Common myeloid progenitor, CD34-positive (primary cell): ENCODE data around the gene SLC27A1.

Source experiments
- CTCF ChIA-PET: fragments of 350-600 bp; sonication (Branson Sonifier 250); formaldehyde crosslinking; loops from one replicate; lab custom pipeline; 2021; ENCODE audit warnings: antibody characterized with exemption; lab: Charles Lee
- POLR2A ChIA-PET: fragments of 350-600 bp; sonication (Branson Sonifier 250); formaldehyde crosslinking; loops from one replicate; lab custom pipeline; 2021; ENCODE audit warnings: antibody characterized with exemption; lab: Charles Lee
- DNase-seq, 3 donors: peaks; one replicate each; pipeline versions ENCODE4 v3.0.0 to v3.0.0-alpha.2; 2013
- H3K27ac ChIP-seq, 2 experiments: 1 replicate in 1 of 2; 2 replicates in 1 of 2; pipeline ENCODE4 v1.7.0; 2013; ENCODE audit warnings: inconsistent platforms in 2 of 2, low read length in 2 of 2, mild to moderate bottlenecking in 2 of 2, low read depth in 1 of 2, moderate library complexity in 1 of 2; ENCODE audit not compliant: severe bottlenecking in 2 of 2, insufficient read depth in 1 of 2, poor library complexity in 1 of 2
- H3K27me3 ChIP-seq, 5 experiments: replicated peaks in 2 of 5; 1 replicate in 3 of 5; 2 replicates in 2 of 5; pipeline versions ENCODE4 v1.6.1 to v1.7.0; 2013; ENCODE audit warnings: low read length in 4 of 5, mild to moderate bottlenecking in 2 of 5, moderate library complexity in 2 of 5, inconsistent platforms in 1 of 5; ENCODE audit not compliant: insufficient read depth in 5 of 5, control insufficient read depth in 4 of 5
- H3K36me3 ChIP-seq, 4 experiments: 1 replicate in 2 of 4; 2 replicates in 2 of 4; pipeline versions ENCODE4 v1.6.1 to v1.7.0; 2013; ENCODE audit warnings: low read length in 3 of 4, control low read depth in 1 of 4, mild to moderate bottlenecking in 1 of 4; ENCODE audit not compliant: control insufficient read depth in 4 of 4, insufficient read depth in 4 of 4
- H3K4me1 ChIP-seq, 4 experiments: 1 replicate in 3 of 4; 2 replicates in 1 of 4; pipeline versions ENCODE4 v1.6.1 to v1.7.1; 2013; ENCODE audit warnings: low read length in 3 of 4, mild to moderate bottlenecking in 3 of 4, control low read depth in 1 of 4, inconsistent platforms in 1 of 4, moderate library complexity in 1 of 4; ENCODE audit not compliant: control insufficient read depth in 4 of 4, insufficient read depth in 4 of 4; ENCODE audit errors: control extremely low read depth in 1 of 4
- H3K4me3 ChIP-seq, 7 experiments: 1 replicate in 4 of 7; 2 replicates in 3 of 7; pipeline versions ENCODE4 v1.5.1 to v1.7.0; 2013; ENCODE audit warnings: mild to moderate bottlenecking in 7 of 7, low read length in 6 of 7, moderate library complexity in 6 of 7, inconsistent platforms in 2 of 7, low read depth in 2 of 7, control low read depth in 1 of 7; ENCODE audit not compliant: insufficient read depth in 4 of 7, control insufficient read depth in 1 of 7; ENCODE audit errors: extremely low read depth in 1 of 7
- H3K9me3 ChIP-seq, 5 experiments: 1 replicate in 4 of 5; 2 replicates in 1 of 5; pipeline versions ENCODE4 v1.6.1 to v1.7.1; 2013; ENCODE audit warnings: low read length in 4 of 5, mild to moderate bottlenecking in 2 of 5, inconsistent platforms in 1 of 5, low read depth in 1 of 5, moderate library complexity in 1 of 5; ENCODE audit not compliant: control insufficient read depth in 4 of 5, insufficient read depth in 2 of 5; ENCODE audit errors: control extremely low read depth in 1 of 5
- WGBS: methylation state at CpG from one replicate; pipeline ENCODE4 v1.1.5; 2013; ENCODE audit not compliant: insufficient coverage; 5-methylcytosine and 5-hydroxymethylcytosine counted together

SLC27A1 gene

DNA sequence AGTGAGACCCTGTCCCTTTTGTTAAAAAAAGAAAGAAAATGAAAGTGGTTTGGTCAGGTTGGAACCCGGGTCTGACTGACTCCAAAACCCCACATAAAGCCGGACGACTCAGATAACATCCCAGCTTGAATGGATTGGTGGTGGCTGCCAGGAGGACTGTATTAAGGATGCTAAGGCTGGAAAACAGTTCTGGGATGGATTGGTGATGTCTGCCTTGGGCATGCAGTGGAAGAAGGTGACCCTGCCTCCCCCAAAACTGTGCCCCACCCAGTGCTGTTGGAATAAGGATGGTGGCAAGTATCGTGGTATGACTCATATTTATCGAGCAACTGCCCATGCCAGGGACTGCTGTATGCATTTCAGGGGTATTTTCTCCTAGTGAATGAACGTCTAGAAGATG lies 66.6 kb downstream of the SLC27A1 start:
- Histone ChIP-seq H3K27me3 (no peaks in the 10 kb centered on the region), H3K36me3 (no peaks in the 10 kb centered on the region), H3K9me3 (no peaks in the 10 kb centered on the region), H3K27ac (no peak overlapping the region), H3K4me1 (peaks cover 0 to 13% (median 12%) of the 10 kb centered on the region in 4 experiments), H3K4me3 (no peak overlapping the region)
- 97% methylated on average over 5 of the region's 6 CpGs for WGBS
- CTCF ChIA-PET, result interaction anchor here (0.5 to 4.2 kb wide), 6 partner anchors 13 to 40 kb away, joined by 3 to 16 read pairs (median 4); no protein-coding TSS in a partner anchor
- no peak for DNase-seq
- POLR2A ChIA-PET, result no interaction called here

DNA sequence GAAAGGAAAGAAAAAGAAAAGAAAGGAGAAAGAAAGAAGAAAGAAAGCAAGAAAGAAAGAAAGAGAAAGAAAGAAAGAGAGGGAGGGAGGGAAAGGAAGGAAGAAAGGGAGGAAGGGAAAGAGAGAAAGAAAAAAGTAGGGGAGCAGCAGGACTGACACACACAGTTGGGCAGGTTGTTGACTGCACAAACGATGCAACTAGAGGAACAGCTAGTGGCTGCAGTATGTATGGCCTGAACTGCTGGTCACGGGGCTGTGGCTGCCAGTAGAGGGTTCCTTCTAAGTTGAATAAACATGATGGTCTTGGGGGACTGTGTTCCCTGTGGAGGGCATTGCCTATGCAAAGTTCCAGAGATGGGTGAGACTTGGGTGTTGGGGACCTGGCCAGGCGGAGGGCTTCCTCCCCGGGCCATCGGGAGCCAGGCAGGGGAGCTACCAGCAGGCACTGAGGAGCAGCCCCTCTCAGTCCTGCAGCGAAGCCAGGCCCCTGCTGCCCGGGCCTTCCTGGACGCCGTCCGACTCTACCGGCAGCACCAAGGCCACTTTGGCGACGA lies 68.4 kb downstream of the SLC27A1 start:
- ChIA-PET CTCF (interaction anchor here (1.0 to 2.3 kb wide), 4 partner anchors 12 to 43 kb away, joined by 3 to 6 read pairs (median 4); a partner anchor contains a TSS), POLR2A (interaction anchor here (1.0 to 1.7 kb wide), 2 partner anchors 15 to 28 kb away, joined by 4 to 10 read pairs; partner anchors contain the start of gene PGLS)
- DNase-seq, result peak in 2 of 3 donors; percentile 42 to 59
- Histone ChIP-seq H3K36me3 (no peaks in the 10 kb centered on the region), H3K4me1 (peaks cover 0 to 13% (median 12%) of the 10 kb centered on the region in 4 experiments), H3K27ac (no peak overlapping the region), H3K27me3 (no peaks in the 10 kb centered on the region), H3K9me3 (no peaks in the 10 kb centered on the region), H3K4me3 (peak overlapping the region in 6 of 7 experiments; percentile 16 to 75 (median 66))
- 5% methylated on average over 11 of the region's 13 CpGs for WGBS

DNA sequence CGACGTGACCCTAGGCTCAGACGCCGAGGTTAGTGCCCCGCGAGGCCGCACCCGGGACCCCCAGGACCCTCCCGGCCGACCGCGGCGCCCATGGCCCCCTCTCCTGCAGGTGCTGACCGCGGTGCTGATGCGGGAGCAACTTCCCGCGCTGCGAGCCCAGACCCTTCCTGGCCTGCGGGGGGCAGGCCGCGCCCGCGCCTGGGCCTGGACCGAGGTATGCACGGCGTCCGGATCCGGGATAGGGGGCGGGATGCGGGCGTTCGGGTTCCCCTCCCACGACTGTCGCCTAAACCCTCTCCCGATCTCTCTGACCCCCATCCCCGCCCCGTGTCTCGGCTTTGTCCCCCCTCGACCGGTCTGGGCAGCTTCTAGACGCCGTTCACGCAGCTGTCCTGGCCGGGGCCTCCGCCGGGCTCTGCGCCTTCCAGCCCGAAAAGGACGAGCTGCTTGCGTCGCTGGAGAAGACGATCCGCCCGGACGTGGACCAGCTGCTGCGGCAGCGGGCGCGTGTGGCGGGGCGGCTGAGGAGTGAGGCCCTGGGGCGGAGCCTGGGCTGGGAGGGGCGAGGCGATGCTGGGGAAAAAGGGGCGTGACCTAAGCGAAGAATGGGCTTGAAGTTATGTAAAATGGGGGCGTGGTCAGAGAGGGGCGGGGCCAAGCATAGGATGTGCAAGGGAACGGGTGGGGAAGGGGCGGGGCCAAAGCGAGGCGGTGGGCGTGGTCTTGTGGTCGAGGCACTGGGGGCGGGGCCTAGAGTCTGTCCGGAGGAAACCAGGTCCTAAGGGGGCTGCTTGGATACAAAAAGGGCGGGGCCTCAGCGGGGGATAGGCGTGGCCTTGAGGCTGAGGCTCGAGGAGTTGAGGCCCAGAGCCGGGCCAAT lies 69.2 kb downstream of the SLC27A1 start:
- no peaks in the 10 kb centered on the region for H3K36me3 ChIP-seq
- H3K27me3 ChIP-seq, result no peaks in the 10 kb centered on the region
- no peak overlapping the region for H3K27ac ChIP-seq
- peak overlapping the region; percentile 16 to 75 (median 65) for H3K4me3 ChIP-seq
- no peaks in the 10 kb centered on the region for H3K9me3 ChIP-seq
- POLR2A ChIA-PET, result interaction anchor here (1.0 to 1.7 kb wide), 2 partner anchors 16 to 28 kb away, joined by 4 to 10 read pairs; partner anchors contain the start of gene PGLS
- peak; percentile 98 to 99 (median 99) for DNase-seq
- 0% methylated on average over 52 of the region's 82 CpGs for WGBS
- peaks cover 0 to 13% (median 12%) of the 10 kb centered on the region in 4 experiments for H3K4me1 ChIP-seq
- CTCF ChIA-PET, result interaction anchor here (1.0 to 2.3 kb wide), 4 partner anchors 13 to 43 kb away, joined by 3 to 6 read pairs (median 4); a partner anchor contains a TSS

DNA sequence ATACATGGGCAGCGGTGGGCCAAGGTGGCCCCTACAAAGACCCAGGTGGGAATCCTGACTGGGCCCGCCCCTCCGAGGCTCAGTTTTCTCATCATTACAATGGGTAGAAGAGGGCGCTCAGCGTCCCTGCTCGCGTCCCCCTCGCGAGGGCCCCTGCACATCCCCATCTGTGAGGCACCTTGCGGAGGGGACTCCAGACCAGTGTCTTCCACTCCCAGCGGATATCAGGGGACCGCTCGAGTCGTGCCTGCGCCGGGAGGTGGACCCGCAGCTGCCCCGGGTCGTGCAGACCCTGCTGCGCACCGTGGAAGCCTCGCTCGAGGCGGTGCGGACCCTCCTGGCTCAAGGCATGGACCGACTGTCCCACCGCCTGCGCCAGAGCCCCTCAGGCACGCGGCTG lies 69.8 kb downstream of the SLC27A1 start:
- H3K9me3 ChIP-seq, result no peaks in the 10 kb centered on the region
- H3K4me1 ChIP-seq, result peaks cover 0 to 13% (median 12%) of the 10 kb centered on the region in 4 experiments
- no peak for DNase-seq
- H3K27me3 ChIP-seq, result no peaks in the 10 kb centered on the region
- POLR2A ChIA-PET, result interaction anchor here (1.0 to 1.7 kb wide), 2 partner anchors 17 to 29 kb away, joined by 4 to 10 read pairs; partner anchors contain the start of gene PGLS
- WGBS, result 89% methylated on average over 23 of the region's 30 CpGs
- H3K36me3 ChIP-seq, result no peaks in the 10 kb centered on the region
- CTCF ChIA-PET, result interaction anchor here (1.4 to 2.3 kb wide), 2 partner anchors 16 to 44 kb away, joined by 3 to 6 read pairs; no protein-coding TSS in a partner anchor
- H3K4me3 ChIP-seq, result no peak overlapping the region
- no peak overlapping the region for H3K27ac ChIP-seq

DNA sequence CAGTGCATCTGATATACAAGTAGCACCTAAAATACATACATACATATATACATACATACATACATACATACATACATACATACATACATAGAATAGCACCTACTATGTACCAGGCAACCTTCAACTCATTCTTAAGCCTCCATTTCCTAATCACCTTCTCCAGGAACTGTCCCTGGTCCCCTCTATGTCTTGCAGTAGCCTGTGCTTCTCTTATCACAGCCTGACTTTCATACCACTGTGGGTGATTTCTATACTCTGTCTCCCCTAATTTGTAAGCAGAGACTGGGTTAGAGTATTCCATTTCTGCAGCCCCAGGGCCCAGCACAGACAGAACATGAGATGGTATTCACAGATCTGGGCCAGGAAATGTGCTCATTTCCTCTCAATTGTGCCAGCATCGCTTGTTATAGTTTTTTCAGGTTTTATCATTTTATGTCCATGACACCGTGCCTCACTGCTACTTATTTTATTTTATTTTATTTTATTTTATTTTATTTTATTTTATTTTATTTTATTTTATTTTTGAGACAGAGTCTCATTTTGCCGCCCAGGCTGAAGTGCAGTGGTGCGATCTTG lies 70.9 kb downstream of the SLC27A1 start:
- CTCF ChIA-PET, result no interaction called here
- no CpG with 5 or more reads among the region's 4 CpGs for WGBS

DNA sequence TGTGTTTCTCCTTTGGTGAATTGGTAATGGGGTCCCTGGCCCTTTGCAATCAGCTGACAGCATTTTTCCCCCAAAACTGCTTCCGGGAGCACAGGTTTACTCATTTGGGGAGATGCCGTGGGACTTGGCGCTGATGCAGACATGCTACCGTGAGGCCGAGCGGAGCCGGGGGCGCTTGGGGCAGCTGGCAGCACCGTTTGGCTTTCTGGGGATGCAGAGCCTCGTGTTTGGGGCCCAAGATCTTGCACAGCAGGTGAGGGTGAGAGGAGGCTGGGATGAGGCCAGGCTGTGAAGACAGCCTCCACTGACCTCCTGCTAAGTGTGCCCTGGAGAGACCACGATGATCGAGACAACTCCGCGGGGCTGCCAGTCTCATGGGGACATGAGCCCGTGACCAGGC lies 71.7 kb downstream of the SLC27A1 start:
- H3K27ac ChIP-seq, result no peak overlapping the region
- no peaks in the 10 kb centered on the region for H3K27me3 ChIP-seq
- POLR2A ChIA-PET, result no interaction called here
- CTCF ChIA-PET, result no interaction called here
- no peak for DNase-seq
- H3K4me1 ChIP-seq, result peaks cover 0 to 13% (median 12%) of the 10 kb centered on the region in 4 experiments
- WGBS, result 96% methylated on average over 14 of the region's 15 CpGs
- no peaks in the 10 kb centered on the region for H3K36me3 ChIP-seq
- H3K9me3 ChIP-seq, result no peaks in the 10 kb centered on the region
- no peak overlapping the region for H3K4me3 ChIP-seq

More for the DNA sequence above, 70.9 kb downstream of the SLC27A1 start:
- H3K36me3 ChIP-seq, result no peaks in the 10 kb centered on the region
- no peaks in the 10 kb centered on the region for H3K9me3 ChIP-seq
- H3K27ac ChIP-seq, result no peak overlapping the region
- POLR2A ChIA-PET, result no interaction called here
- no peak overlapping the region for H3K4me3 ChIP-seq
- H3K4me1 ChIP-seq, result peaks cover 0 to 13% (median 12%) of the 10 kb centered on the region in 4 experiments
- no peak for DNase-seq
- no peaks in the 10 kb centered on the region for H3K27me3 ChIP-seq
